Fibroblast of lung (primary cell): Measurements from ENCODE around the gene HSPG2.

Experiments
- EZH2 ChIP-seq: IDR thresholded peaks from 2 replicates; pipeline ENCODE4 v1.5.1; 2012; ENCODE audit warnings: low read length, control low read depth, mild to moderate bottlenecking; ENCODE audit errors: missing control alignments
- TF ChIP-seq, protein P1 (sequence below), 2 donors: IDR thresholded peaks in 1 of 2; conservative IDR thresholded peaks in 1 of 2; 1 replicate in 1 of 2; 2 replicates in 1 of 2; pipeline ENCODE4 v1.5.1; 2011 to 2012; ENCODE audit warnings: low read length in 2 of 2, control low read depth in 1 of 2, inconsistent platforms in 1 of 2, low read depth in 1 of 2, mild to moderate bottlenecking in 1 of 2

DNA sequence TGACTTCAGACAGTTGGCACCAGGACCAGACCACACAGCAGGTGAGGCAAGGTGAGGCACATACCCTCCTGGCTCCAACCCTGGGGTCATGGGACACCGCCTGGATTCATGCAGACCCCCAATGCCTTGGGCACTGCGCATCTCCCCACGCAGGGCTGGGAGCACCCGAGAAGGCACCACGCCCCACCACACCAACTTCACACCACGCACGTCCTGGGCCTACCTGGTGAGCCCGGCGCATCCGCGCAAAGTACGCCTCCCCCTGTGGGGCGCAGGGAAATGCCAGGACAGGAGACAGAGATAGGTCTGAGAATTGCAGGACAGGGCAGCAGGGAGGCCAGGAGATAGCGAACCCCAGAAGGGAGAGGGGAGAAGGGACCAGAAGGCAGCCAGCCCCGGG is 66.5 kb downstream of the HSPG2 start:
- TF ChIP-seq, protein P1, sequence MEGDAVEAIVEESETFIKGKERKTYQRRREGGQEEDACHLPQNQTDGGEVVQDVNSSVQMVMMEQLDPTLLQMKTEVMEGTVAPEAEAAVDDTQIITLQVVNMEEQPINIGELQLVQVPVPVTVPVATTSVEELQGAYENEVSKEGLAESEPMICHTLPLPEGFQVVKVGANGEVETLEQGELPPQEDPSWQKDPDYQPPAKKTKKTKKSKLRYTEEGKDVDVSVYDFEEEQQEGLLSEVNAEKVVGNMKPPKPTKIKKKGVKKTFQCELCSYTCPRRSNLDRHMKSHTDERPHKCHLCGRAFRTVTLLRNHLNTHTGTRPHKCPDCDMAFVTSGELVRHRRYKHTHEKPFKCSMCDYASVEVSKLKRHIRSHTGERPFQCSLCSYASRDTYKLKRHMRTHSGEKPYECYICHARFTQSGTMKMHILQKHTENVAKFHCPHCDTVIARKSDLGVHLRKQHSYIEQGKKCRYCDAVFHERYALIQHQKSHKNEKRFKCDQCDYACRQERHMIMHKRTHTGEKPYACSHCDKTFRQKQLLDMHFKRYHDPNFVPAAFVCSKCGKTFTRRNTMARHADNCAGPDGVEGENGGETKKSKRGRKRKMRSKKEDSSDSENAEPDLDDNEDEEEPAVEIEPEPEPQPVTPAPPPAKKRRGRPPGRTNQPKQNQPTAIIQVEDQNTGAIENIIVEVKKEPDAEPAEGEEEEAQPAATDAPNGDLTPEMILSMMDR (conservative IDR thresholded peaks at IDR 0.05 in 1 of 2, IDR thresholded peaks at IDR 0.05 in 1 of 2; ENCODE audit: low read depth in 1 of 2, low read length in 2 of 2) = no peak
- TF ChIP-seq EZH2 = no peak
